Measurements from ENCODE around the gene UAP1L1.

The UAP1L1 gene

DNA sequence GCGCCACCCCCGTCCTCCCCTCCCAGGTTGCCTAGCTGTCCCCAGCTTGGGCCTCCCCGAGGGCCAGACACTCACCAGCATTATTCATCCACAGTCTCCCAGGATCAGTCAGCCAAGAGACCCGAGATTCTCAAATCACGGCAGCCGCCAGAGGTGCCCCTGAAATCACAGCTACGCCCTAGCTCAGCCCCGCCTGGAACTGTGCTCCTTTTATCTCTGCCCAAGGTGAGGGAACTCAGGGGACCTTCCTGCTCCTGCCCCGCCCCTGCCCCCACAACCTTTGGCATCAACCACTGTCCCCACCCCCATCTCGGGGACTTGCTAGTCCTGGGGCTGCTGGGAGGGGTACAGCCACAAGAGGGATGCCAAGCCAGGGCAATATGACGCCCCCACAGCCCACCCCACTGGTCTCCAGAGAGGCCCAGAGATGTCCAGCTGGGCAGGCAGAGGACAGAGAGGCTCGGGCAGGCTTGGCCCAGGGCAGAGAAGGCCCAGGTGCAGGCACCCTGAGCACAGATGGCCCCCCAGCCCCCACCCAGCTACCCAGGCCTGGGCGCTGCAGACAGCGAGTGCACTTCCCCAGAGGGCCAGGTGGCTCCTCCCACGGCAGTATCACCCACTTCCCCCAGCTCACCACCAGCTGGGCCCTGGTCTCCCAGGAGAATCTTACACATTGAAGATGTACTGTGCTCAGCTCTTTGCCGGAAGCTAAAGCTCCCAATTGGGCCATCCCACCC lies 45.2 kb upstream of the UAP1L1 start, which contains the start of gene FUT7:
Gene FUT7, minus strand, starts transcription at position 185 of the 737 bp plus-strand sequence. Its CDS starts 97 bp downstream, at position 88.
- H3K27ac ChIP-seq = 0 out of 2 replicates have a peak within 1 kb of the TSS, but pooled peaks have one; percentile 39
- TF ChIP-seq ZFX (IDR thresholded peaks at IDR 0.05; ENCODE audit: borderline replicate concordance) (no peak), CTCF (IDR thresholded peaks at IDR 0.05) (no peak)

GRCh38 chr9:137032858-137033257 lies 44.5 kb upstream of the UAP1L1 start:
- TF ChIP-seq ZFX (IDR thresholded peaks at IDR 0.05; ENCODE audit: borderline replicate concordance) = no peak
- no peak for TF ChIP-seq CTCF (IDR thresholded peaks at IDR 0.05)
- H3K27ac ChIP-seq = 0 out of 2 replicates have a peak overlapping the region, but pooled peaks have one; percentile 39

- H3K27ac ChIP-seq = peak overlapping the region; percentile 39; the same call in 1 of the 2 replicates
Measured at GRCh38 chr9:137033481-137033880, 43.8 kb upstream of the UAP1L1 start.

DNA sequence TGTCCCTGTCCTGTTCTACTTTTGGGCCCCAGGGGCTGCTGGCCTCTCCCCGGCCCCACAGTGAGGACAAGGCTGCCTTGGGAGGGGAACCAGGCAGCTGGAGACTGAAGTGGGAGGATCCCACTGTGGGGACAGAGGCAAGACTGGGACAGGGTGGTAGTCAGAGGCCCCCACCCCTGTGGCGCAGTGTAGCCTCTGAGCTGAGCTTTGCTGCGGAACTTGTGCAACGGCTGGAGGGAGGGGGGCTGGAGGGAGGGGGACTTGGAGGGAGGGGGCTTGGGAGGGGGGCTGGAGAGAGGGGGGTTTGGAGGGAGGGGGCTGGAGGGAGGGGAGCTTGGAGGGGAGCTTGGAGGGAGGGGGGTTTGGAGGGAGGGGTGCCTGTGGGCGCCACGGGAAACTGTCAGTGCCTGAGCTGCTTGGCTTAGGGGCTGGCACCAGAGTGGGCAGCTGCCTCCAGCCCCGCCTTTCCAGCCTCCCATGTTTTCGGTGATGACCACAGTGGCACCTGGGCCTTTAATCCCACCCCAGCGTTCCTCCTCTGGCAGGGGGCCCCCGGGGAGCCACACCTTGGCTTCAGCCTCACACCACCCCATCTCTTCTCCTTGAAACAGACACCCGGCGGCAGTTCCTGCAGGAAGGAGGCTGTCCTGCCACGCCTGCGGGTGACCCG lies 43.1 kb upstream of the UAP1L1 start:
- H3K27ac ChIP-seq = peak overlapping the region; percentile 67
- TF ChIP-seq ZFX (IDR thresholded peaks at IDR 0.05; ENCODE audit: borderline replicate concordance) (no peak), CTCF (IDR thresholded peaks at IDR 0.05) (no peak)

DNA sequence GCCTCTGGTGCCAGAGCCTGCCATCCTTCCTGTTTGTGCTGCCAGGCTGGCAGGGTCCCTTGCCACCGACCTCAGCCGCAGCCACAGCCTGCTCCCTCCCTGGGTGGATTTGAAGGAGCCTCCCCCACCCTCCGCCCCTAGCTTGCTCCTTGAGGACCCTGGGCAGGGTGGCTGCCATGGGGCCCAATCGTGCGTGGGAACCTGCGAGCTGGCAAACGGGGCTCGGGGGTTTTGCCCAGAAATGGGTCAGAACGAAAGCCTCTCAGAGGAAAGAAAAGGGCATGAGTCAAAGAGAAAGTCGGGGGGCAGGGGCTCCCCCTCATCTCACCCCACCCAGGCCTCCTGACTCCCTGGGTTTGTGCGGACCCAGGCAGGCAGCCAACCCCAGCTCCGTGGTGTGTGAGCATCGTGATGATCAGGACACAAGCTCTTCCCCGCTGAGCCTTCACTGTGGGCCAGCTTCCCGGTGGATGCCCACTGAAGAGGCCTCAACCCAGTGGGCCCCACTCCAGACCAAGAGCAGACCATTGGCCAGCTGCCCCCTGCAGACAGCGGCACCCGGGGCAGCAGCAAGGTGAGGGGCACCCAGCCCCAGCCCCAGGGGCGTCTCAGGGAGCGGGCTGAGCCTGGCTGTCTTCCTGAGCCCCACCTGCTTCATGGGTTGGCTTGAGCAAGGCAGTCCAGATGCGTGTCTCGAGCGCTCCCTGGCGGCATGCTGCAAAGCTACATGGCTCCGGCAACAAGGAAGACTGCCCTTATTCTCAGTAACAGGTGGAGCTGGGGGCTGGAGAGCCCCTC lies 42.4 kb upstream of the UAP1L1 start:
- peak overlapping the region; percentile 67 for H3K27ac ChIP-seq
- TF ChIP-seq ZFX (IDR thresholded peaks at IDR 0.05; ENCODE audit: borderline replicate concordance) = no peak
- peak; percentile 95 for TF ChIP-seq CTCF (IDR thresholded peaks at IDR 0.05)

DNA sequence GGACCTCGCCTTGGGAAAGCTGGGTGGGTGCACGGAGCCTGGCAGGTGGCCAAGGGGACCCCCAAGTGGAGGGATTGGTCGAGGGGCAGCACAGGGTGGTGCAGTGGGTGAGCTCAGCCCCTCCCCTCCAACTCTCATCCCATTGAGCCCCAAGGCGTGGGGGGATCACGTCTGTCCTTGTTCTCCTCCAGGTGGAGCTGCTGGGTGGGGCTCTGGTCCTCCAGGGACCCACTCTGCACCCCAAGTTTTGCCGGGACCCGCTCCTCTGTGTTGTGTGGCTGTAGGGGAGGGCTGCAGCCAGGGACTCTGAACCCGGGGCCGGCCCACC lies 41.8 kb upstream of the UAP1L1 start:
- TF ChIP-seq CTCF (IDR thresholded peaks at IDR 0.05) (peak; percentile 73), ZFX (IDR thresholded peaks at IDR 0.05; ENCODE audit: borderline replicate concordance) (no peak)
- peak overlapping the region; percentile 67 for H3K27ac ChIP-seq

GRCh38 chr9:137035937-137036336 lies 41.4 kb upstream of the UAP1L1 start:
- TF ChIP-seq ZFX (IDR thresholded peaks at IDR 0.05; ENCODE audit: borderline replicate concordance) (no peak), CTCF (IDR thresholded peaks at IDR 0.05) (no peak)
- peak overlapping the region; percentile 67 for H3K27ac ChIP-seq
